GM12801 (cell line): ENCODE results near the gene TSPEAR.

Source experiments
- CTCF ChIP-seq: IDR thresholded peaks from one replicate; pipeline ENCODE4 v1.5.1; 2011; ENCODE audit warnings: control low read depth; ENCODE audit not compliant: insufficient read length; ENCODE audit errors: extremely low read depth

TSPEAR gene

GRCh38 chr21:44542716-44543115, 168.7 kb downstream of the TSPEAR start:
- no peak for TF ChIP-seq CTCF

DNA sequence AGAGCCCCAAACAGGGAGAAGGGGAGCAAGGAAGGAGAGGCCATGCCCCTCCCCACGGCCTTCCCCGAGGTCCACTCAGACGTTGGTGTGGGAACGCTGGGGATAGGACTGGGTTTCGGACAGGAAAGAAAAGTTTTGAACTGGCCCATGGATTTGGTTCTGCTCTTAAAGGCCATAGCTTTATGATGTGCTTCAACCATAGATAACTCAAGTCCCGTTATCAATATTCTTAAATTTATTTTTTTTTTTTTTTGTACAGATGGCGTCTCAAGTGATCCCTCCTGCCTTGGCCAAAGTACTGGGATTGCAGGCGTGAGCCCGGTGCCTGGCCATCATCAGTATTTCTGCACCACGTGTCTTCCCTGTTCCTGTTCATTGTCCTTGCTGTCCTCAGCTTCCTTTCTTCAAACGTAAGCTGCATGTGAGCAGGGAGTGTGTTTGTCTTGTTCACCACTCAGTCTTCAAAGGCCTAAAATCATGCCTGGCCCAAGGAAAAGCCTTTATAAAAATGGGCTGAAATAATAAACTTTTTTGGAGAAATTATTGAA, 170.6 kb downstream of the TSPEAR start:
- TF ChIP-seq CTCF: no peak

- no peak for TF ChIP-seq CTCF
Observed at GRCh38 chr21:44539991-44540666, 171.2 kb downstream of the TSPEAR start, which contains the start of gene KRTAP10-1. TSS of gene KRTAP10-1 (minus strand) at chr21:44540195. CDS start at chr21:44540150, 45 bp downstream.

DNA sequence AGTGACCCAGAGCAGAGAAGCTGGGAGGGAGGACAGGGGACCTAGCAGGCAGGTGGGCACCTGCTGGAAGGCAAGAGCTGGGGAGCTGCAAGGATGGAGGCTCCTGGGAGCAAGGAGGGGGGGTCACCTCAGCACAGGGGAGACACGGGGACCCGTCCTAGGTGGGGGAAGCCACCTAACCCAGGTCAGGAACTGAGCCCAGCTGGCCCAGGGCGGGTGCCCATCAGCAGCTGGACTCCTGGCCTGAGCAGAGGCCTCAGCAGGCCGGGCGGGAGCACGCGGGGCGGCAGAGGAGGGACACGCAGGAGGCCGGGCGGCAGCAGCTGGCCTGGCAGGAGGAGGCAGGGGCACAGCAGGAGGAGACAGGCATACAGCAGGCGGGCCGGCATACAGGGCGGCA, 172.3 kb downstream of the TSPEAR start:
- no peak for TF ChIP-seq CTCF

- no peak for TF ChIP-seq CTCF
Observed at GRCh38 chr21:44537930-44538911, 173.2 kb downstream of the TSPEAR start.

GRCh38 chr21:44535963-44536362, 175.4 kb downstream of the TSPEAR start:
- TF ChIP-seq CTCF: no peak

DNA sequence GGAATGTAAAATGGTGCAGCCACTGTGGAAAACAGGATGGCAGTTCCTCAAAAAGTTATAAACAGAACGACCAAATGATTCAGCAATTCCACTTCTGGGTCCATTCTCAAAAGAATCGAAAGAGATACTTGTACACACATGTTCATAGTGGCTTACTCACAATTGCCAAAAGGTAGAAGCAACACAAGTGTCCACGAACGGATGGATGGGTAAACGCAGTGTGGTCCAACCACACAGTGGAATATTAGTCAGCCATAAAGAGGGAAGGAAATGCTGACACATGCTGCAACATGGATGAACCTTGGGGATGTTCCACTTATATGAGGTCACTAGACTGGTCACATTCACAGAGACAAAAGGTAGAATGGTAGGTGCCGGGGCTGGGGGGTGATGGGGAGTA, 176.7 kb downstream of the TSPEAR start:
- TF ChIP-seq CTCF: no peak
